Nephron progenitor cell (in vitro differentiated cells): Measurements from ENCODE around the gene CCDC187.

Experiments used
- DNase-seq: peaks from one replicate; pipeline ENCODE4 v3.0.0; 2021
- H3K27ac Mint-ChIP-seq: 2 replicates; pipeline ENCODE4 v1.8.0; 2021; ENCODE audit warnings: mild to moderate bottlenecking, moderate library complexity, mixed read lengths
- H3K27me3 Mint-ChIP-seq: 2 replicates; pipeline ENCODE4 v1.8.0; 2021; ENCODE audit warnings: mild to moderate bottlenecking, low read depth, mixed read lengths; ENCODE audit not compliant: poor library complexity
- H3K36me3 Mint-ChIP-seq: 2 replicates; pipeline ENCODE4 v1.8.0; 2021; ENCODE audit warnings: low read depth, mixed read lengths
- H3K4me1 Mint-ChIP-seq: 2 replicates; pipeline ENCODE4 v1.8.0; 2021; ENCODE audit warnings: mixed read lengths
- H3K4me3 Mint-ChIP-seq: 2 replicates; pipeline ENCODE4 v1.8.0; 2021; ENCODE audit warnings: mild to moderate bottlenecking, moderate library complexity, mixed read lengths
- H3K9me3 Mint-ChIP-seq: 2 replicates; pipeline ENCODE4 v1.8.0; 2021; ENCODE audit warnings: mild to moderate bottlenecking, moderate library complexity, mixed read lengths
- CTCF ChIP-seq: fragments of 200-600 bp; sonication (generic); IDR thresholded peaks from 2 replicates; pipeline ENCODE4 v1.5.0; 2021; ENCODE audit warnings: antibody characterized with exemption

Gene CCDC187

GRCh38 chr9:136295055-136295454 lies 8.8 kb downstream of the CCDC187 start:
- Mint-ChIP-seq H3K27ac (no peak overlapping the region), H3K27me3 (peaks cover 34% of the 10 kb centered on the region)

GRCh38 chr9:136294437-136294836 lies 9.5 kb downstream of the CCDC187 start:
- Mint-ChIP-seq H3K27me3 (peaks cover 36% of the 10 kb centered on the region), H3K4me1 (peaks cover 21% of the 10 kb centered on the region), H3K4me3 (no peak overlapping the region), H3K27ac (no peak overlapping the region), H3K9me3 (no peaks in the 10 kb centered on the region), H3K36me3 (no peaks in the 10 kb centered on the region)
- DNase-seq: no peak
- TF ChIP-seq CTCF: no peak

More at GRCh38 chr9:136295055-136295454, 8.8 kb downstream of the CCDC187 start:
- no peak for DNase-seq
- Mint-ChIP-seq H3K9me3 (no peaks in the 10 kb centered on the region), H3K36me3 (no peaks in the 10 kb centered on the region), H3K4me3 (no peak overlapping the region), H3K4me1 (peaks cover 21% of the 10 kb centered on the region)
- no peak for TF ChIP-seq CTCF

- H3K9me3 Mint-ChIP-seq: no peaks in the 10 kb centered on the region
- H3K27me3 Mint-ChIP-seq: peaks cover 32% of the 10 kb centered on the region
- H3K27ac Mint-ChIP-seq: no peak overlapping the region
- H3K36me3 Mint-ChIP-seq: no peaks in the 10 kb centered on the region
- TF ChIP-seq CTCF: no peak
- no peak for DNase-seq
- no peak overlapping the region for H3K4me3 Mint-ChIP-seq
- peaks cover 19% of the 10 kb centered on the region for H3K4me1 Mint-ChIP-seq
Observed at GRCh38 chr9:136293476-136294077, 10.3 kb downstream of the CCDC187 start.

GRCh38 chr9:136292591-136293448 lies 11.1 kb downstream of the CCDC187 start:
- H3K27me3 Mint-ChIP-seq: peaks cover 25% of the 10 kb centered on the region
- TF ChIP-seq CTCF: no peak
- no peaks in the 10 kb centered on the region for H3K9me3 Mint-ChIP-seq
- no peaks in the 10 kb centered on the region for H3K36me3 Mint-ChIP-seq
- peaks cover 12% of the 10 kb centered on the region for H3K4me1 Mint-ChIP-seq
- no peak overlapping the region for H3K4me3 Mint-ChIP-seq
- no peak for DNase-seq
- H3K27ac Mint-ChIP-seq: no peak overlapping the region

- Mint-ChIP-seq H3K9me3 (no peaks in the 10 kb centered on the region), H3K27me3 (peaks cover 26% of the 10 kb centered on the region), H3K36me3 (no peaks in the 10 kb centered on the region), H3K4me3 (no peak overlapping the region), H3K4me1 (peaks cover 18% of the 10 kb centered on the region), H3K27ac (no peak overlapping the region)
- no peak for TF ChIP-seq CTCF
- DNase-seq: no peak
Observed at GRCh38 chr9:136292026-136292538, 11.8 kb downstream of the CCDC187 start.
